ENCODE results near the gene TEX54. TPM values are rescaled to one million over a fixed set of nuclear protein-coding genes. Genes with fewer than 3 reads are reported as not detected.
A peak's percentile ranks its signal among the peaks of the same experiment; 100 is the strongest.

TEX54 gene
- total and polyA plus RNA-seq, 2 of the 13 experiments (the other 11 are each of a cell fraction or from before 2014, with no cell fraction given) = not detected

- 0 out of 2 replicates have a peak, but pooled peaks have one; percentile 48 for TF ChIP-seq ZNF101 (CRISPR knock-in tag; IDR thresholded peaks at IDR 0.05; ENCODE audit: borderline replicate concordance, low read depth)
- peak; percentile 83; the same call in 1 of the 2 replicates for TF ChIP-seq TP53 (CRISPR knock-in tag; conservative IDR thresholded peaks at IDR 0.05)
- peak; percentile 98 for TF ChIP-seq KLF6 (CRISPR knock-in tag; IDR thresholded peaks at IDR 0.05)
- TF ChIP-seq ATF1 (CRISPR knock-in tag; IDR thresholded peaks at IDR 0.05) = no peak
- TF ChIP-seq ZC3H13 (CRISPR knock-in tag; IDR thresholded peaks at IDR 0.05) = peak; percentile 85
- no peak for TF ChIP-seq EEA1 (CRISPR knock-in tag; IDR thresholded peaks at IDR 0.05; ENCODE audit: borderline replicate concordance)
- TF ChIP-seq ZBTB7A (CRISPR knock-in tag; IDR thresholded peaks at IDR 0.05) = peak; percentile 67; the same call in 1 of the 2 replicates
- TF ChIP-seq ZNF569 (CRISPR knock-in tag; IDR thresholded peaks at IDR 0.05; ENCODE audit: borderline replicate concordance) = peak; percentile 93; the same call in 1 of the 2 replicates
- peak; percentile 51 for TF ChIP-seq SIX4 (CRISPR knock-in tag; IDR thresholded peaks at IDR 0.05)
- peak; percentile 99 to 100 for TF ChIP-seq POLR2A (IDR thresholded peaks at IDR 0.05; ENCODE audit: insufficient read depth in 1 of 2, low read depth in 2 of 2, low read length in 2 of 2)
- peak; percentile 86 for TF ChIP-seq CBFB (CRISPR knock-in tag; IDR thresholded peaks at IDR 0.05)
- peak; percentile 14 for TF ChIP-seq ZBTB33 (CRISPR knock-in tag; IDR thresholded peaks at IDR 0.05)
- TF ChIP-seq ZNF83 (CRISPR knock-in tag; IDR thresholded peaks at IDR 0.05; ENCODE audit: borderline replicate concordance) = no peak
- peak; percentile 87 for TF ChIP-seq REL (CRISPR knock-in tag; conservative IDR thresholded peaks at IDR 0.05)
- TF ChIP-seq EZH2 (conservative IDR thresholded peaks at IDR 0.05; ENCODE audit: low read depth, low read length) = no peak
- TF ChIP-seq MEF2D (CRISPR knock-in tag; IDR thresholded peaks at IDR 0.05) = peak; percentile 90
- TF ChIP-seq ZNF280B (CRISPR knock-in tag; IDR thresholded peaks at IDR 0.05; ENCODE audit: borderline replicate concordance) = peak; percentile 97
- no peak for TF ChIP-seq ZKSCAN5 (CRISPR knock-in tag; IDR thresholded peaks at IDR 0.05)
- peak; percentile 88; the same call in 1 of the 2 replicates for TF ChIP-seq ZNF30 (CRISPR knock-in tag; IDR thresholded peaks at IDR 0.05)
- TF ChIP-seq ZNF7 (CRISPR knock-in tag; IDR thresholded peaks at IDR 0.05) = no peak
- peak; percentile 87 for TF ChIP-seq SNAPC2 (CRISPR knock-in tag; IDR thresholded peaks at IDR 0.05)
- TF ChIP-seq MED1 (CRISPR knock-in tag; IDR thresholded peaks at IDR 0.05) = peak; percentile 87
- peak; percentile 81 for TF ChIP-seq ZNF350 (CRISPR knock-in tag; IDR thresholded peaks at IDR 0.05; ENCODE audit: borderline replicate concordance, low read depth)
- TF ChIP-seq ZNF746 (CRISPR knock-in tag; IDR thresholded peaks at IDR 0.05) = peak; percentile 60
- peak; percentile 92; the same call in 1 of the 2 replicates for TF ChIP-seq ZNF180 (CRISPR knock-in tag; IDR thresholded peaks at IDR 0.05; ENCODE audit: borderline replicate concordance, low read depth)
- peak; percentile 93 for TF ChIP-seq ZFP90 (CRISPR knock-in tag; IDR thresholded peaks at IDR 0.05; ENCODE audit: borderline replicate concordance)
- 0 out of 2 replicates have a peak, but pooled peaks have one; percentile 21 for TF ChIP-seq KDM4B (CRISPR knock-in tag; IDR thresholded peaks at IDR 0.05)
- peak; percentile 81; the same call in 1 of the 2 replicates for TF ChIP-seq RXRA (CRISPR knock-in tag; IDR thresholded peaks at IDR 0.05)
- TF ChIP-seq DDIT3 (CRISPR knock-in tag; IDR thresholded peaks at IDR 0.05) = no peak
Measured at GRCh38 chr11:62855571-62856332, 23.1 kb upstream of the TEX54 start (continued).
